ENCODE measurements around the gene SLC35F4. TPM values are rescaled to one million over a fixed set of nuclear protein-coding genes. Genes with fewer than 3 reads are reported as not detected.

Gene SLC35F4
- total and polyA plus RNA-seq, 2 experiments from 2014 or later = 0.07 TPM; not detected in 1

- Histone ChIP-seq H3K36me3 (replicated peaks; ENCODE audit: insufficient read depth, low read depth) (no peaks in the 10 kb centered on the region), H2AFZ (no peak overlapping the region), H3K27ac (no peak overlapping the region), H3K27me3 (no peaks in the 10 kb centered on the region), H3K9me2 (replicated peaks; ENCODE audit: insufficient read depth) (no peaks in the 10 kb centered on the region), H3K9me3 (ENCODE audit: low read depth) (no peaks in the 10 kb centered on the region), H3K4me1 (ENCODE audit: insufficient read depth) (no peaks in the 10 kb centered on the region), H3K79me2 (no peaks in the 10 kb centered on the region), H3K4me3 (no peak overlapping the region), H4K20me1 (ENCODE audit: insufficient read depth, poor library complexity, severe bottlenecking) (no peaks in the 10 kb centered on the region), H3K4me2 (no peak overlapping the region)
- TF ChIP-seq EZH2 (IDR thresholded peaks at IDR 0.05; ENCODE audit: borderline replicate concordance) (no peak), EZH2phosphoT487 (IDR thresholded peaks at IDR 0.05; ENCODE audit: low read depth, severe bottlenecking, unreplicated experiment) (no peak)
- TF ChIP-seq, protein P1, sequence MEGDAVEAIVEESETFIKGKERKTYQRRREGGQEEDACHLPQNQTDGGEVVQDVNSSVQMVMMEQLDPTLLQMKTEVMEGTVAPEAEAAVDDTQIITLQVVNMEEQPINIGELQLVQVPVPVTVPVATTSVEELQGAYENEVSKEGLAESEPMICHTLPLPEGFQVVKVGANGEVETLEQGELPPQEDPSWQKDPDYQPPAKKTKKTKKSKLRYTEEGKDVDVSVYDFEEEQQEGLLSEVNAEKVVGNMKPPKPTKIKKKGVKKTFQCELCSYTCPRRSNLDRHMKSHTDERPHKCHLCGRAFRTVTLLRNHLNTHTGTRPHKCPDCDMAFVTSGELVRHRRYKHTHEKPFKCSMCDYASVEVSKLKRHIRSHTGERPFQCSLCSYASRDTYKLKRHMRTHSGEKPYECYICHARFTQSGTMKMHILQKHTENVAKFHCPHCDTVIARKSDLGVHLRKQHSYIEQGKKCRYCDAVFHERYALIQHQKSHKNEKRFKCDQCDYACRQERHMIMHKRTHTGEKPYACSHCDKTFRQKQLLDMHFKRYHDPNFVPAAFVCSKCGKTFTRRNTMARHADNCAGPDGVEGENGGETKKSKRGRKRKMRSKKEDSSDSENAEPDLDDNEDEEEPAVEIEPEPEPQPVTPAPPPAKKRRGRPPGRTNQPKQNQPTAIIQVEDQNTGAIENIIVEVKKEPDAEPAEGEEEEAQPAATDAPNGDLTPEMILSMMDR (IDR thresholded peaks at IDR 0.05; ENCODE audit: poor library complexity) = no peak
- no peak for DNase-seq (ENCODE audit: low spot score)
- WGBS (ENCODE audit: low lambda C conversion rate, missing lambda C conversion rate) = 80% methylated on average over 1 of the region's 1 CpG
These were observed 206.8 kb downstream of the SLC35F4 start for GRCh38 chr14:57659052-57659451.

DNA sequence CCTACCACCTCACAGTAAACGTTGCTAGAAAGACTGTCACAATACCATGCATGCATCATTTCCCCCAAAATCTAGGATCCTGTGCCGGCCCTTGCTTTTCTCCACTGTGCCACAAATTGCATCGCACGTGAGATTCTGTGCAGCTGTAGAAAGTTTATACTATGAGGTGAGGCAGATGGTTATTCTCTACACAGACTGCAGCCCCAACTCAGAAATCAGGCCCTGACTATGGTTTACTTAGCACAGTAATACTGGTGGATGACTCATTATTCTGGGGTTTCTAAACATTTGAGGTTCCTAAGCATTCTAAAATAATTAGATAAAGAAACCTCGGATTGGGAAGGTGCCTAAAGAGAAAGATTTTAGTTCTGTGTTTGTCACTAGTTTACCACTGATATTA, 208.4 kb downstream of the SLC35F4 start:
- WGBS (ENCODE audit: low lambda C conversion rate, missing lambda C conversion rate) = 59% methylated on average over 5 of the region's 5 CpGs
- Histone ChIP-seq H3K9me2 (replicated peaks; ENCODE audit: insufficient read depth) (no peaks in the 10 kb centered on the region), H3K4me3 (no peak overlapping the region), H3K4me1 (ENCODE audit: insufficient read depth) (no peaks in the 10 kb centered on the region), H3K27me3 (no peaks in the 10 kb centered on the region), H3K36me3 (replicated peaks; ENCODE audit: insufficient read depth, low read depth) (no peaks in the 10 kb centered on the region), H3K4me2 (no peak overlapping the region), H3K27ac (peak overlapping the region; percentile 18), H4K20me1 (ENCODE audit: insufficient read depth, poor library complexity, severe bottlenecking) (no peaks in the 10 kb centered on the region), H2AFZ (no peak overlapping the region), H3K79me2 (no peaks in the 10 kb centered on the region), H3K9me3 (ENCODE audit: low read depth) (no peaks in the 10 kb centered on the region)
- TF ChIP-seq EZH2 (IDR thresholded peaks at IDR 0.05; ENCODE audit: borderline replicate concordance) (no peak), EZH2phosphoT487 (IDR thresholded peaks at IDR 0.05; ENCODE audit: low read depth, severe bottlenecking, unreplicated experiment) (no peak)
- TF ChIP-seq, protein P1 (IDR thresholded peaks at IDR 0.05; ENCODE audit: poor library complexity) = no peak
- DNase-seq (ENCODE audit: low spot score) = peak; percentile 37

GRCh38 chr14:57656853-57657252, 209.0 kb downstream of the SLC35F4 start:
- Histone ChIP-seq H4K20me1 (ENCODE audit: insufficient read depth, poor library complexity, severe bottlenecking) (no peaks in the 10 kb centered on the region), H3K9me2 (replicated peaks; ENCODE audit: insufficient read depth) (no peaks in the 10 kb centered on the region), H2AFZ (no peak overlapping the region), H3K79me2 (no peaks in the 10 kb centered on the region), H3K4me3 (no peak overlapping the region), H3K36me3 (replicated peaks; ENCODE audit: insufficient read depth, low read depth) (no peaks in the 10 kb centered on the region), H3K27ac (peak overlapping the region; percentile 20), H3K4me1 (ENCODE audit: insufficient read depth) (no peaks in the 10 kb centered on the region), H3K27me3 (no peaks in the 10 kb centered on the region), H3K4me2 (no peak overlapping the region), H3K9me3 (ENCODE audit: low read depth) (no peaks in the 10 kb centered on the region)
- TF ChIP-seq EZH2 (IDR thresholded peaks at IDR 0.05; ENCODE audit: borderline replicate concordance) (no peak), EZH2phosphoT487 (IDR thresholded peaks at IDR 0.05; ENCODE audit: low read depth, severe bottlenecking, unreplicated experiment) (no peak)
- TF ChIP-seq, protein P1 (IDR thresholded peaks at IDR 0.05; ENCODE audit: poor library complexity) = no peak
- no peak for DNase-seq (ENCODE audit: low spot score)
- WGBS (ENCODE audit: low lambda C conversion rate, missing lambda C conversion rate) = 77% methylated on average over 3 of the region's 3 CpGs

DNA sequence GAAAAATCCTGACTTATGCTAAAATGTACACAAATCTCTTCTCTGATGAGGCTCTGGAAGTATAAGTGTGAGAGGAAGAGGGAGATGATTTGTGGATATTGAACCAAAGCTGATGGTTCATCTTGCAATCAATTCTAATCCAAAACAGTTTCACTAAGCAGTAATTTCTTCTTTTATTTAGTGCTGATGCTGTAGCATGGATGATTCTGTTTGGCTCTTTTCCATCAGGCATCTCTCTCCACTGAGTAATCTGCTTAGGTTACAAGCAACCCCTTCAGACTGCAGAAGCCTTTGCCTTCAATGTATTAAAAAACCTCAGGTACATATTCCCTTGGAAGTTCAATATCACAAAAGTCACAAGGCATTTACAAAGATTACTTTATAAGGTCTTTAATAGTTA, 213.1 kb downstream of the SLC35F4 start:
- no peaks in the 10 kb centered on the region for H3K4me1 ChIP-seq (ENCODE audit: insufficient read depth)
- H3K9me2 ChIP-seq (replicated peaks; ENCODE audit: insufficient read depth) = no peaks in the 10 kb centered on the region
- no peak for DNase-seq (ENCODE audit: low spot score)
- no peak overlapping the region for H2AFZ ChIP-seq
- H3K27ac ChIP-seq = no peak overlapping the region
- no peak overlapping the region for H3K4me2 ChIP-seq
- TF ChIP-seq, protein P1 (IDR thresholded peaks at IDR 0.05; ENCODE audit: poor library complexity) = no peak
- TF ChIP-seq EZH2 (IDR thresholded peaks at IDR 0.05; ENCODE audit: borderline replicate concordance) (no peak), EZH2phosphoT487 (IDR thresholded peaks at IDR 0.05; ENCODE audit: low read depth, severe bottlenecking, unreplicated experiment) (no peak)
- no peaks in the 10 kb centered on the region for H3K79me2 ChIP-seq
- no peak overlapping the region for H3K4me3 ChIP-seq
- H4K20me1 ChIP-seq (ENCODE audit: insufficient read depth, poor library complexity, severe bottlenecking) = no peaks in the 10 kb centered on the region
- H3K9me3 ChIP-seq (ENCODE audit: low read depth) = no peaks in the 10 kb centered on the region
- H3K27me3 ChIP-seq = no peaks in the 10 kb centered on the region
- no peaks in the 10 kb centered on the region for H3K36me3 ChIP-seq (replicated peaks; ENCODE audit: insufficient read depth, low read depth)
